HPDE6-E6E7 (cell line): ENCODE results near the gene PLXDC1.

ENCODE experiments used
- DNase-seq: peaks from one replicate; pipeline ENCODE4 v3.0.0; 2011; ENCODE audit warnings: missing footprints; ENCODE audit errors: extremely low spot score

PLXDC1 gene

GRCh38 chr17:39096508-39097149 lies 54.8 kb downstream of the PLXDC1 start:
- DNase-seq = no peak

GRCh38 chr17:39095309-39095686 lies 56.1 kb downstream of the PLXDC1 start:
- DNase-seq = no peak

GRCh38 chr17:39094607-39095308 lies 56.7 kb downstream of the PLXDC1 start:
- DNase-seq = no peak

GRCh38 chr17:39092692-39093230 lies 58.7 kb downstream of the PLXDC1 start:
- DNase-seq = no peak

GRCh38 chr17:39090908-39091665 lies 60.4 kb downstream of the PLXDC1 start:
- DNase-seq = no peak

- DNase-seq = no peak
Observed at GRCh38 chr17:39090400-39090799, 61.0 kb downstream of the PLXDC1 start.

GRCh38 chr17:39084558-39084957 lies 66.9 kb downstream of the PLXDC1 start:
- DNase-seq = no peak

- DNase-seq = no peak
Observed at GRCh38 chr17:39083270-39083669, 68.2 kb downstream of the PLXDC1 start.

GRCh38 chr17:39082482-39082881 lies 69.0 kb downstream of the PLXDC1 start:
- DNase-seq = no peak

GRCh38 chr17:39081851-39082250 lies 69.6 kb downstream of the PLXDC1 start:
- no peak for DNase-seq

GRCh38 chr17:39080421-39081078 lies 70.9 kb downstream of the PLXDC1 start:
- DNase-seq = no peak

GRCh38 chr17:39079836-39080235 lies 71.6 kb downstream of the PLXDC1 start:
- no peak for DNase-seq

GRCh38 chr17:39077866-39078265 lies 73.6 kb downstream of the PLXDC1 start:
- no peak for DNase-seq

GRCh38 chr17:39077252-39077651 lies 74.2 kb downstream of the PLXDC1 start:
- DNase-seq = no peak

- no peak for DNase-seq
Observed at GRCh38 chr17:39074676-39075075, 76.8 kb downstream of the PLXDC1 start.

GRCh38 chr17:39073916-39074315 lies 77.5 kb downstream of the PLXDC1 start:
- peak; percentile 49 for DNase-seq

GRCh38 chr17:39073353-39073752 lies 78.1 kb downstream of the PLXDC1 start:
- DNase-seq = no peak

GRCh38 chr17:39071573-39071972 lies 79.9 kb downstream of the PLXDC1 start:
- DNase-seq = no peak

- peak; percentile 57 for DNase-seq
Observed at GRCh38 chr17:39069114-39069756, 82.2 kb downstream of the PLXDC1 start.

- DNase-seq = no peak
Observed at GRCh38 chr17:39064819-39065218, 86.6 kb downstream of the PLXDC1 start.

GRCh38 chr17:39064374-39064773 lies 87.1 kb downstream of the PLXDC1 start:
- no peak for DNase-seq

- DNase-seq = no peak
Observed at GRCh38 chr17:39063681-39064069, 87.8 kb downstream of the PLXDC1 start.
